K562 (cell line): Measurements from ENCODE around the gene ATE1. TPM values are rescaled to one million over a fixed set of nuclear protein-coding genes. Genes with fewer than 3 reads are reported as not detected.

Source experiments
- ATAC-seq: fragments of 200-7000 bp; cut with Tn5 transposase; 3 replicates; pipeline ENCODE4 v1.9.1; 2020; ENCODE audit warnings: moderate library complexity
- BruUV-seq: library from RNA; stranded (reverse); fragments of 400-500 nt; replicated peaks from 2 replicates; lab custom pipeline; 2021; lab: Mats Ljungman, UMichigan
- CTCF ChIA-PET: fragments of 300-600 bp; formaldehyde crosslinking; extraction: SDS; loops from one replicate; lab custom pipeline; 2021; ENCODE audit warnings: low intra/inter-chr PET ratio; lab: Yijun Ruan, JAX
- POLR2A ChIA-PET: fragments of 300-600, 350-650 bp; sonication (Branson Sonifier 250); formaldehyde crosslinking; extraction: SDS; loops from one replicate; lab custom pipeline; 2021; ENCODE audit warnings: antibody characterized with exemption, inconsistent platforms; lab: Yijun Ruan, JAX
- DNase-seq, 4 experiments: peaks; one replicate each; pipeline versions ENCODE4 v3.0.0 to v3.0.0-alpha.2; 2011 to 2018; ENCODE audit warnings: low spot score in 3 of 4, mixed read lengths in 3 of 4; ENCODE audit errors: extremely low read depth in 1 of 4
- FAIRE-seq: peaks from 2 replicates; lab custom pipeline; 2011; peaks lifted over from hg19 to GRCh38; lab: Jason Lieb, UNC
- H2AFZ ChIP-seq: 2 replicates; pipeline ENCODE4 v1.6.0; 2011; ENCODE audit warnings: low read depth, low read length, control low read depth, inconsistent platforms
- H3K27ac ChIP-seq: fragments of 200-600 bp; 3 replicates; pipeline ENCODE4 v1.8.0; 2011; ENCODE audit warnings: low read depth, mild to moderate bottlenecking, control low read depth, inconsistent platforms, low read length, moderate library complexity, mixed read lengths; ENCODE audit errors: extremely low read depth
- H3K27me3 ChIP-seq, 2 experiments: fragments of 300-600 bp in 1 of 2; 2 replicates in 1 of 2; 3 replicates in 1 of 2; pipeline versions ENCODE4 v1.6.0 to v1.8.0; 2011; ENCODE audit warnings: inconsistent platforms in 2 of 2, low read length in 2 of 2, mild to moderate bottlenecking in 1 of 2, mixed read lengths in 1 of 2, moderate library complexity in 1 of 2; ENCODE audit not compliant: control insufficient read depth in 2 of 2, insufficient read depth in 2 of 2
- H3K36me3 ChIP-seq: fragments of 300-600 bp; 3 replicates; pipeline ENCODE4 v1.8.0; 2011; ENCODE audit warnings: mild to moderate bottlenecking, low read length, inconsistent platforms; ENCODE audit not compliant: control insufficient read depth, insufficient read depth
- H3K4me1 ChIP-seq, 2 experiments: fragments of 200-600 bp in 1 of 2; replicated peaks in 1 of 2; 2 replicates in 1 of 2; 3 replicates in 1 of 2; pipeline versions ENCODE4 v1.5.1 to v1.8.0; 2011; ENCODE audit warnings: inconsistent platforms in 2 of 2, low read length in 2 of 2, mild to moderate bottlenecking in 1 of 2, mixed read lengths in 1 of 2, moderate library complexity in 1 of 2; ENCODE audit not compliant: control insufficient read depth in 2 of 2, insufficient read depth in 2 of 2
- H3K4me2 ChIP-seq: 2 replicates; pipeline ENCODE4 v1.6.1; 2011; ENCODE audit warnings: low read length, control low read depth, inconsistent platforms, mixed read lengths; ENCODE audit not compliant: insufficient read depth
- H3K4me3 ChIP-seq: fragments of 200-600 bp; sonication (generic), shearing (Covaris generic); 2 replicates; pipeline ENCODE4 v1.5.1; 2016; ENCODE audit warnings: control low read depth, inconsistent platforms
- H3K79me2 ChIP-seq: fragments of 200-600 bp; 3 replicates; pipeline ENCODE4 v1.8.0; 2011; ENCODE audit warnings: low read length, inconsistent platforms; ENCODE audit not compliant: control insufficient read depth, insufficient read depth
- H3K9ac ChIP-seq, 2 experiments: 2 replicates each; pipeline versions ENCODE4 v1.6.0 to v1.6.1; 2011; ENCODE audit warnings: low read depth in 2 of 2, low read length in 2 of 2, control low read depth in 1 of 2, inconsistent platforms in 1 of 2, mild to moderate bottlenecking in 1 of 2, mixed read lengths in 1 of 2; ENCODE audit not compliant: insufficient read depth in 1 of 2
- H3K9me1 ChIP-seq: one replicate; pipeline ENCODE4 v1.6.0; 2011; ENCODE audit warnings: inconsistent platforms, mild to moderate bottlenecking, low read length, moderate library complexity; ENCODE audit not compliant: control insufficient read depth, insufficient read depth
- H3K9me3 ChIP-seq: replicated peaks from 2 replicates; pipeline ENCODE4 v1.5.1; 2011; ENCODE audit warnings: low read depth, low read length, inconsistent platforms; ENCODE audit not compliant: control insufficient read depth, insufficient read depth
- H4K20me1 ChIP-seq: replicated peaks from 2 replicates; pipeline ENCODE4 v1.6.1; 2011; ENCODE audit warnings: low read length, inconsistent platforms, mixed read lengths; ENCODE audit not compliant: control insufficient read depth, insufficient read depth
- ARNT ChIP-seq, 2 experiments: fragments of 450-650 bp; IDR thresholded peaks; 2 replicates each; pipeline ENCODE4 v1.6.1; 2016; ENCODE audit warnings: mild to moderate bottlenecking in 1 of 2
- ATF1 ChIP-seq, 2 experiments: fragments of 450-650 bp in 1 of 2; IDR thresholded peaks; 2 replicates each; pipeline ENCODE4 v1.6.1; 2016; ENCODE audit warnings: missing compliant biosample characterization in 1 of 2, missing genetic modification characterization in 1 of 2
- CREBBP ChIP-seq: IDR thresholded peaks from one replicate; pipeline ENCODE4 v1.6.1; 2012; ENCODE audit warnings: low read depth, mild to moderate bottlenecking, control low read depth, inconsistent platforms, low read length
- ETV1 ChIP-seq: fragments of 450-650 bp; conservative IDR thresholded peaks from 2 replicates; pipeline ENCODE4 v1.6.1; 2016; ENCODE audit warnings: missing genetic modification characterization, control low read depth, low read depth, missing compliant biosample characterization
- ETV5 ChIP-seq: sonication (generic); formaldehyde crosslinking; IDR thresholded peaks from 2 replicates; pipeline ENCODE4 v1.4.0; 2020; ENCODE audit warnings: low read depth, mild to moderate bottlenecking, missing genetic modification reagents
- GTF2E2 ChIP-seq: fragments of 200-800 bp; sonication (Bioruptor generic); IDR thresholded peaks from 2 replicates; pipeline ENCODE4 v1.6.1; 2016; ENCODE audit warnings: missing genetic modification characterization, missing compliant biosample characterization
- KAT8 ChIP-seq: fragments of 450-650 bp; IDR thresholded peaks from 2 replicates; pipeline ENCODE4 v1.6.1; 2016; ENCODE audit warnings: low read depth, mild to moderate bottlenecking
- MYC ChIP-seq, 2 experiments: fragments of 250-450 bp in 1 of 2; sonication (Bioruptor Pico) in 1 of 2; IDR thresholded peaks; 2 replicates each; pipeline versions ENCODE4 v1.5.1 to v1.6.1; 2012 to 2021; ENCODE audit warnings: low read depth in 2 of 2, borderline replicate concordance in 1 of 2, improper control_type of control experiment in 1 of 2, low read length in 1 of 2, mild to moderate bottlenecking in 1 of 2, moderate library complexity in 1 of 2
- NR4A1 ChIP-seq, 2 experiments: fragments of 250-450 bp in 1 of 2; fragments of 450-650 bp in 1 of 2; sonication (Bioruptor Pico) in 1 of 2; IDR thresholded peaks; 2 replicates each; pipeline versions ENCODE4 v1.4.0 to v1.6.1; 2016 to 2020; ENCODE audit warnings: mild to moderate bottlenecking in 2 of 2, missing compliant biosample characterization in 1 of 2, missing genetic modification characterization in 1 of 2, moderate library complexity in 1 of 2
- ZNF696 ChIP-seq: fragments of 250-450 bp; sonication (Bioruptor Pico); conservative IDR thresholded peaks from 2 replicates; pipeline ENCODE4 v1.4.0; 2020; ENCODE audit warnings: mild to moderate bottlenecking, moderate library complexity
- WGBS: fragments of 100-300 bp; shearing (Covaris generic); methylation state at CpG from one replicate; pipeline ENCODE4 v1.1.6; 2016; ENCODE audit warnings: low coverage, mixed read lengths; ENCODE audit not compliant: insufficient coverage; ENCODE audit errors: missing lambda C conversion rate; 5-methylcytosine and 5-hydroxymethylcytosine counted together
- in situ Hi-C: fragments of 300-500 bp; cut with MboI; formaldehyde crosslinking; loops from 4 replicates; pipeline ENCODE4 v1.15.0; 2018; ENCODE audit warnings: inconsistent platforms, mixed read lengths
- intact Hi-C: fragments of 100-400 bp; cut with micrococcal nuclease; formaldehyde crosslinking; loops from 2 replicates; pipeline ENCODE4 v1.14.2; 2022
- polyA plus RNA-seq, 8 experiments: library from polyadenylated mRNA; depleted of rRNA in 4 of 8; stranded (reverse) in 5 of 8; unstranded in 3 of 8; fragments of >200 nt; fragmentation: Nextera tagmentation in 2 of 8; fragmentation: Illumina TruSeq in 1 of 8; extraction: Ambion mirVana in 2 of 8; extraction: Trizol in 1 of 8; gene quantifications; 2 replicates each; pipeline versions ENCODE4 v1.2.1 to v1.2.3, GENCODE V29; 2011 to 2014; ENCODE audit warnings: inconsistent platforms in 1 of 8, missing spikeins in 1 of 8
- total RNA-seq, 7 experiments: library from RNA; depleted of rRNA in 6 of 7; stranded (reverse); fragments of >200 nt in 6 of 7; fragmentation: Illumina TruSeq in 2 of 7; extraction: Trizol in 2 of 7; gene quantifications; 2 replicates each; pipeline versions ENCODE4 v1.2.1 to v1.2.3, GENCODE V29; 2011 to 2021; ENCODE audit warnings: low replicate concordance in 1 of 7
- TF ChIP-seq, protein P1 (sequence below): fragments of 250-450 bp; sonication (Bioruptor Pico); IDR thresholded peaks from 2 replicates; pipeline ENCODE4 v1.8.0; 2021; ENCODE audit warnings: borderline replicate concordance, mild to moderate bottlenecking, moderate library complexity; ENCODE audit not compliant: poor library complexity, severe bottlenecking
- TF ChIP-seq, protein P2 (sequence below), 2 experiments: fragments of 450-650 bp in 1 of 2; sonication (generic) in 1 of 2; formaldehyde crosslinking in 1 of 2; IDR thresholded peaks; 2 replicates each; pipeline versions ENCODE4 v1.7.1 to v1.9.0; 2016 to 2022; ENCODE audit warnings: inconsistent platforms in 1 of 2, mild to moderate bottlenecking in 1 of 2, missing genetic modification reagents in 1 of 2

The ATE1 gene
- total and polyA plus RNA-seq, 9 of the 15 experiments (the other 6 are each of a cell fraction or from before 2014, with no cell fraction given), result 3.0 to 14.2 (median 8.8) TPM

DNA sequence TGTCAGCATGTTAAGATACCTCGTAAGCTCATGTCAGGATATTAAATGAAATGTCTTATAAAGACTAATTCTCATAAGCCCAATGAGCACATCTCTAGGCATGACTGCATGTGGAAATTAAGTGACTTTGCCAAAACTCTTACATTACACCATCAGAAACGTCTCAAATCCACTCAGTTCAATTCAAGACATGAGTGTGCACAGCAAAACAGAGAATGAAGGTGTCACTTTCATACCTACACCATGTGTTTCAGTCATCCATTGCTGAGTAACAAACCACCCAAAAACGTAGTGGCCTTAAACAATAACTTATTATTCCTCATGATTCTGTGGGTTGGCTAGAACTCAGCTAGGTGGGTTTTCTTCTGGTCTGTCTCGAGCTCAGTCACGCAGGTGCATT lies 99.8 kb downstream of the ATE1 start:
- Histone ChIP-seq H3K9me3 (no peaks in the 10 kb centered on the region), H3K79me2 (no peaks in the 10 kb centered on the region), H4K20me1 (no peaks in the 10 kb centered on the region), H3K4me3 (no peak overlapping the region), H3K9me1 (no peaks in the 10 kb centered on the region), H3K4me2 (no peak overlapping the region), H2AFZ (no peak overlapping the region), H3K27me3 (no peaks in the 10 kb centered on the region), H3K36me3 (0 out of 3 replicates have a peak, but pooled peaks cover 9% of the 10 kb centered on the region), H3K4me1 (peaks cover 0 to 5% of the 10 kb centered on the region in 2 experiments; a peak in 2 of 5 replicates), H3K27ac (no peak overlapping the region), H3K9ac (no peak overlapping the region)
- ChIA-PET CTCF (no interaction called here), POLR2A (no interaction called here)
- no peak for ATAC-seq
- in situ Hi-C loops, result no loop called here
- intact Hi-C loops, result no loop called here
- no peak for FAIRE-seq
- BruUV-seq, result no TSS peak
- DNase-seq, result no peak
- WGBS, result 65% methylated on average over 5 of the region's 5 CpGs
- TF ChIP-seq CREBBP, result no peak
- no peak for TF ChIP-seq MYC (IDR thresholded peaks at IDR 0.05; ENCODE audit: low read depth, low read length)
- TF ChIP-seq MYC (CRISPR knock-in tag; IDR thresholded peaks at IDR 0.05; ENCODE audit: borderline replicate concordance, low read depth), result no peak
- no peak for TF ChIP-seq ZNF696
- no peak for TF ChIP-seq ATF1 (CRISPR knock-in tag; IDR thresholded peaks at IDR 0.05)
- no peak for TF ChIP-seq ATF1 (tag; IDR thresholded peaks at IDR 0.05)
- no peak for TF ChIP-seq KAT8
- TF ChIP-seq, protein P1, sequence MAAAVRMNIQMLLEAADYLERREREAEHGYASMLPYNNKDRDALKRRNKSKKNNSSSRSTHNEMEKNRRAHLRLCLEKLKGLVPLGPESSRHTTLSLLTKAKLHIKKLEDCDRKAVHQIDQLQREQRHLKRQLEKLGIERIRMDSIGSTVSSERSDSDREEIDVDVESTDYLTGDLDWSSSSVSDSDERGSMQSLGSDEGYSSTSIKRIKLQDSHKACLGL, result no peak
- no peak for TF ChIP-seq GTF2E2 (tag)
- TF ChIP-seq ETV1 (tag), result no peak
- TF ChIP-seq ARNT (IDR thresholded peaks at IDR 0.05), result no peak
- no peak for TF ChIP-seq NR4A1 (CRISPR knock-in tag; IDR thresholded peaks at IDR 0.05)
- no peak for TF ChIP-seq NR4A1 (tag; IDR thresholded peaks at IDR 0.05)
- TF ChIP-seq, protein P2, sequence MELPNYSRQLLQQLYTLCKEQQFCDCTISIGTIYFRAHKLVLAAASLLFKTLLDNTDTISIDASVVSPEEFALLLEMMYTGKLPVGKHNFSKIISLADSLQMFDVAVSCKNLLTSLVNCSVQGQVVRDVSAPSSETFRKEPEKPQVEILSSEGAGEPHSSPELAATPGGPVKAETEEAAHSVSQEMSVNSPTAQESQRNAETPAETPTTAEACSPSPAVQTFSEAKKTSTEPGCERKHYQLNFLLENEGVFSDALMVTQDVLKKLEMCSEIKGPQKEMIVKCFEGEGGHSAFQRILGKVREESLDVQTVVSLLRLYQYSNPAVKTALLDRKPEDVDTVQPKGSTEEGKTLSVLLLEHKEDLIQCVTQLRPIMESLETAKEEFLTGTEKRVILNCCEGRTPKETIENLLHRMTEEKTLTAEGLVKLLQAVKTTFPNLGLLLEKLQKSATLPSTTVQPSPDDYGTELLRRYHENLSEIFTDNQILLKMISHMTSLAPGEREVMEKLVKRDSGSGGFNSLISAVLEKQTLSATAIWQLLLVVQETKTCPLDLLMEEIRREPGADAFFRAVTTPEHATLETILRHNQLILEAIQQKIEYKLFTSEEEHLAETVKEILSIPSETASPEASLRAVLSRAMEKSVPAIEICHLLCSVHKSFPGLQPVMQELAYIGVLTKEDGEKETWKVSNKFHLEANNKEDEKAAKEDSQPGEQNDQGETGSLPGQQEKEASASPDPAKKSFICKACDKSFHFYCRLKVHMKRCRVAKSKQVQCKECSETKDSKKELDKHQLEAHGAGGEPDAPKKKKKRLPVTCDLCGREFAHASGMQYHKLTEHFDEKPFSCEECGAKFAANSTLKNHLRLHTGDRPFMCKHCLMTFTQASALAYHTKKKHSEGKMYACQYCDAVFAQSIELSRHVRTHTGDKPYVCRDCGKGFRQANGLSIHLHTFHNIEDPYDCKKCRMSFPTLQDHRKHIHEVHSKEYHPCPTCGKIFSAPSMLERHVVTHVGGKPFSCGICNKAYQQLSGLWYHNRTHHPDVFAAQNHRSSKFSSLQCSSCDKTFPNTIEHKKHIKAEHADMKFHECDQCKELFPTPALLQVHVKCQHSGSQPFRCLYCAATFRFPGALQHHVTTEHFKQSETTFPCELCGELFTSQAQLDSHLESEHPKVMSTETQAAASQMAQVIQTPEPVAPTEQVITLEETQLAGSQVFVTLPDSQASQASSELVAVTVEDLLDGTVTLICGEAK (IDR thresholded peaks at IDR 0.05), result no peak
- TF ChIP-seq, protein P2 (CRISPR knock-in tag; IDR thresholded peaks at IDR 0.05), result no peak
- TF ChIP-seq ETV5, result no peak
